ENCODE measurements around the gene BAG5. TPM values are rescaled to one million over a fixed set of nuclear protein-coding genes. Genes with fewer than 3 reads are reported as not detected.
A peak's percentile ranks its signal among the peaks of the same experiment; 100 is the strongest.

Gene BAG5
- total RNA-seq, 1 experiment from 2014 or later, result 76.5 TPM

DNA sequence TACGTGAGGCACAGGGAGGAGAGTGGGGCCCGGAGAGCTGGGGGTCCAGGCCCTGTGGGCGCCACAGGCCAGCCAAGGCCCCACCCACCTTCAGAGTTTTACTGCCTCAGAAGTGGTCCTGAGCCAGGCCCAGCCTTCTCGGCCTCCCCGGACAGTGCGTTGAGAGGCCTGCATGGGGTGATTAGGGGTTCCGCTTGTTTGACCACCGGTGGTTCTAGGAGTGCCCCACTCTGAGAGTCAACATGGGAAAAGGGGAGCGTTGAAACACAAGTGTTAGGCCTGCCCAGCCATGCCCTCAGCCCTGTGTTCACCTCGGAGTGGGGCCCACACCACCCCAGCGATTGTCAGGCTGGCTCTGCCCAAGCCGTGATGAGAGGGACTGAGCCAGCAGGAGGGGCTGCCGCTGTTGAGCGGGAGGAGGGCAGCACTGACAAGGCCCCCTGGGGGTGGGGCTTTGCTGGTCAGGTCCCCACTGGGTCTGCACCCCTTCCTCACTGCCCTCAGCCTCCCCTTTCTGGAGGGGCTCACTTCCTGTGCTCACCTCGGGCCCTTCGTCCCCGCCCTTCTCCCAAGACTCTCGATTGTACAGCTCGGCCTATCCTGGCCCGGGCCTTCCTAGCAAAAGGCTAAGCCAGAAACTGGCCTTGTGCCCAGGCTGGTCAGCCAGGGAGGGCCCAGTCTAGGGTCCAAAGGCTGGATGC is 44.6 kb downstream of the BAG5 start:
- TF ChIP-seq EZH2 (IDR thresholded peaks at IDR 0.05; ENCODE audit: low read depth), result no peak
- TF ChIP-seq, protein P1, sequence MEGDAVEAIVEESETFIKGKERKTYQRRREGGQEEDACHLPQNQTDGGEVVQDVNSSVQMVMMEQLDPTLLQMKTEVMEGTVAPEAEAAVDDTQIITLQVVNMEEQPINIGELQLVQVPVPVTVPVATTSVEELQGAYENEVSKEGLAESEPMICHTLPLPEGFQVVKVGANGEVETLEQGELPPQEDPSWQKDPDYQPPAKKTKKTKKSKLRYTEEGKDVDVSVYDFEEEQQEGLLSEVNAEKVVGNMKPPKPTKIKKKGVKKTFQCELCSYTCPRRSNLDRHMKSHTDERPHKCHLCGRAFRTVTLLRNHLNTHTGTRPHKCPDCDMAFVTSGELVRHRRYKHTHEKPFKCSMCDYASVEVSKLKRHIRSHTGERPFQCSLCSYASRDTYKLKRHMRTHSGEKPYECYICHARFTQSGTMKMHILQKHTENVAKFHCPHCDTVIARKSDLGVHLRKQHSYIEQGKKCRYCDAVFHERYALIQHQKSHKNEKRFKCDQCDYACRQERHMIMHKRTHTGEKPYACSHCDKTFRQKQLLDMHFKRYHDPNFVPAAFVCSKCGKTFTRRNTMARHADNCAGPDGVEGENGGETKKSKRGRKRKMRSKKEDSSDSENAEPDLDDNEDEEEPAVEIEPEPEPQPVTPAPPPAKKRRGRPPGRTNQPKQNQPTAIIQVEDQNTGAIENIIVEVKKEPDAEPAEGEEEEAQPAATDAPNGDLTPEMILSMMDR (conservative IDR thresholded peaks at IDR 0.05), result no peak
- CTCF ChIA-PET, result interaction anchor here (0.6 to 2.9 kb wide), 6 partner anchors 10 to 183 kb away, joined by 3 to 14 read pairs (median 6); partner anchors contain the start of genes BAG5 and TRMT61A
- Histone ChIP-seq H3K4me3 (no peak overlapping the region), H3K9me2 (ENCODE audit: insufficient read depth) (no peaks in the 10 kb centered on the region), H4K20me1 (ENCODE audit: insufficient read depth) (peaks cover 22% of the 10 kb centered on the region), H3K4me1 (replicated peaks; ENCODE audit: insufficient read depth) (peaks cover 11% of the 10 kb centered on the region), H3K27ac (no peak overlapping the region), H3K4me2 (no peak overlapping the region), H2AFZ (no peak overlapping the region), H3K27me3 (ENCODE audit: insufficient read depth, low read depth) (no peaks in the 10 kb centered on the region), H3F3A (ENCODE audit: insufficient read depth, low read depth) (peaks cover 60% of the 10 kb centered on the region), H3K9me3 (ENCODE audit: insufficient read depth, low read depth) (no peaks in the 10 kb centered on the region), H3K79me2 (ENCODE audit: low read depth) (no peaks in the 10 kb centered on the region), H3K36me3 (ENCODE audit: low read depth) (no peaks in the 10 kb centered on the region)
- intact Hi-C loops (cut with micrococcal nuclease; ENCODE audit: unreplicated experiment), result no loop called here
- POLR2A ChIA-PET (ENCODE audit: unreplicated experiment), result no interaction called here
- no TSS peak for BruUV-seq (replicated peaks)
- DNase-seq, result no peak

DNA sequence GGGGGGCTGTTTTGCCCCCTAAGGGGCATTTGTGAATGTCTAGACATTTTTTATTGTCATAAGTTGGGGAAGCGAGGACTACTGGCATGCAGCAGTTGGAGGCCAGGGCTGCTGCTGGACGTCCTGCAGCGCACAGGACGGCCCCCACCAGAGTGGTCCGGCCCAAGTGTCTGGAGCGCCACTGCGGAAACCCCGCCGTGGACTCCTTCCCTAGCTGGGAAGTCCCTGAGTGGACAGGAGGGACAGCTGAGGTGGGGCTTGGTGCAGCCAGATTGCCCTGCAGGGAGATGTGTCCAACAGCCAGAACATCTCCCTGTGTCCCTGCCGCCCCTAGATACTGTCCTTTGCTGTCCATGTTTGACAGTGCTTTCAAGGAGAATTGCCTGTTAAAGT is 45.3 kb downstream of the BAG5 start:
- Histone ChIP-seq H3K4me3 (no peak overlapping the region), H3K36me3 (ENCODE audit: low read depth) (no peaks in the 10 kb centered on the region), H3K9me2 (ENCODE audit: insufficient read depth) (no peaks in the 10 kb centered on the region), H4K20me1 (ENCODE audit: insufficient read depth) (peaks cover 29% of the 10 kb centered on the region), H2AFZ (no peak overlapping the region), H3K79me2 (ENCODE audit: low read depth) (no peaks in the 10 kb centered on the region), H3K4me2 (no peak overlapping the region), H3K9me3 (ENCODE audit: insufficient read depth, low read depth) (no peaks in the 10 kb centered on the region), H3K4me1 (replicated peaks; ENCODE audit: insufficient read depth) (peaks cover 10% of the 10 kb centered on the region), H3K27ac (no peak overlapping the region), H3F3A (ENCODE audit: insufficient read depth, low read depth) (peaks cover 67% of the 10 kb centered on the region), H3K27me3 (ENCODE audit: insufficient read depth, low read depth) (no peaks in the 10 kb centered on the region)
- no TSS peak for BruUV-seq (replicated peaks)
- ChIA-PET CTCF (interaction anchor here (2.9 kb wide), 1 partner anchor 11 kb away, joined by 10 read pairs; the partner anchor contains the start of gene TRMT61A), POLR2A (ENCODE audit: unreplicated experiment) (interaction anchor here (0.7 kb wide), 1 partner anchor 59 kb away, joined by 3 read pairs; no protein-coding TSS in a partner anchor)
- intact Hi-C loops (cut with micrococcal nuclease; ENCODE audit: unreplicated experiment), result no loop called here
- no peak for DNase-seq
- TF ChIP-seq EZH2 (IDR thresholded peaks at IDR 0.05; ENCODE audit: low read depth), result no peak
- TF ChIP-seq, protein P1 (conservative IDR thresholded peaks at IDR 0.05), result no peak

DNA sequence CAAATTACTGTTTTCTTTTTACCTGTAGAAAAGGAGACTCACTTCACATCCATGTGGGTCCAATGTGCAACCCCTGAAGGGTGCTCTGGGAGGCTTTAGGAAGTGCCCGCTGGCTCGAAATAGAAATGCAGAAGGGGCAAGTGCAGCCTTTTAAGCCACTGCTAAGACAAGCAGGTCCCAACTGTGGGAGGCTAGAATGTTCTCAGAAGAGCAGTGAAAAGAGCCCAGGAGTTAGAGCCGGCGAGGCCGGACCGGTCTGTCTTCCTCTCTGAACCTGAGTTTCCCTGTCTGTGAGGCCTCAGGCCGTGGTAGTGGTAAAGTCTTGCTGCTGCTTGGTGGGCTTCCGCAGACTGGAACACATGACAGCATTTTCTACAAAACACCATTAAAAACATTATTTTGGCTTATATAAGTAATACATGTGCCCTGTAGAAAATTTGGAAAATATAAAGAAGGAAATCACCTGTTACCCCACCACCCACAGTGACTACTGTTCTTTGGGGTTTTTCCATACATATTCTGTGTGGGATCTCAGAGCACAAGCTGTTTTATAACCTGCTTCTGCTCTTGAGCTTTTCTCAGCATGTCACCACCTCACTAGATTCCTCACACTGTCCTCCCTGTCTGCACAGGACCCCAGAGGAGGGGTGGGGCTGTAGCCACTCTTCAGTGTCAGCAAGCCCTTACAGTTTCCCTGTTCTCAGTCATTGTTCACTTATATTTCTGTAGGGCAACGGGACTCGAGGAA is 45.9 kb downstream of the BAG5 start:
- peaks cover 5% of the 10 kb centered on the region; the same call in 1 of the 2 replicates for H3K4me1 ChIP-seq (replicated peaks; ENCODE audit: insufficient read depth)
- peaks cover 68% of the 10 kb centered on the region for H3F3A ChIP-seq (ENCODE audit: insufficient read depth, low read depth)
- H3K9me2 ChIP-seq (ENCODE audit: insufficient read depth), result no peaks in the 10 kb centered on the region
- no peaks in the 10 kb centered on the region for H3K27me3 ChIP-seq (ENCODE audit: insufficient read depth, low read depth)
- DNase-seq, result no peak
- CTCF ChIA-PET, result interaction anchor here (2.9 kb wide), 1 partner anchor 12 kb away, joined by 10 read pairs; the partner anchor contains the start of gene TRMT61A
- H3K27ac ChIP-seq, result 0 out of 2 replicates have a peak overlapping the region, but pooled peaks have one; percentile 1
- H4K20me1 ChIP-seq (ENCODE audit: insufficient read depth), result peaks cover 29% of the 10 kb centered on the region
- H3K4me2 ChIP-seq, result no peak overlapping the region
- H3K4me3 ChIP-seq, result no peak overlapping the region
- no peaks in the 10 kb centered on the region for H3K79me2 ChIP-seq (ENCODE audit: low read depth)
- H3K9me3 ChIP-seq (ENCODE audit: insufficient read depth, low read depth), result no peaks in the 10 kb centered on the region
- POLR2A ChIA-PET (ENCODE audit: unreplicated experiment), result interaction anchor here (0.7 kb wide), 1 partner anchor 60 kb away, joined by 3 read pairs; no protein-coding TSS in a partner anchor
- no peaks in the 10 kb centered on the region for H3K36me3 ChIP-seq (ENCODE audit: low read depth)
- BruUV-seq (replicated peaks), result no TSS peak
- intact Hi-C loops (cut with micrococcal nuclease; ENCODE audit: unreplicated experiment), result no loop called here
- TF ChIP-seq, protein P1 (conservative IDR thresholded peaks at IDR 0.05), result no peak
- no peak for TF ChIP-seq EZH2 (IDR thresholded peaks at IDR 0.05; ENCODE audit: low read depth)
- H2AFZ ChIP-seq, result no peak overlapping the region
